ENCODE results near the gene PRG3.

The PRG3 gene

GRCh38 chr11:57335343-57336110 is 45.4 kb downstream of the PRG3 start, which contains the start of gene SSRP1:
TSS of gene SSRP1 (minus strand) at chr11:57335892. CDS start at chr11:57335121, 771 bp downstream.
- TF ChIP-seq POLR2AphosphoS5 (IDR thresholded peaks at IDR 0.05; ENCODE audit: low read depth, low read length) = peak; percentile 80; the same call in 1 of the 2 replicates
- peak; percentile 98 for TF ChIP-seq TAF1 (IDR thresholded peaks at IDR 0.05; ENCODE audit: borderline replicate concordance, insufficient read depth, low read length)
- TF ChIP-seq REST (IDR thresholded peaks at IDR 0.05; ENCODE audit: insufficient read depth in 1 of 2, low read depth in 2 of 2, low read length in 2 of 2) = 0 out of 4 replicates have a peak, but pooled peaks have one; percentile 33 to 35
- peak; percentile 98 for TF ChIP-seq FOXP2 (optimal IDR thresholded peaks at IDR 0.05; ENCODE audit: borderline replicate concordance, extremely low read depth, extremely low read length, insufficient read depth)
- TF ChIP-seq SIN3A (IDR thresholded peaks at IDR 0.05; ENCODE audit: borderline replicate concordance, insufficient read depth, low read length) = peak; percentile 90; the same call in 1 of the 2 replicates

GRCh38 chr11:57335023-57335342 is 46.0 kb downstream of the PRG3 start:
- TF ChIP-seq TAF1 (IDR thresholded peaks at IDR 0.05; ENCODE audit: borderline replicate concordance, insufficient read depth, low read length) = no peak

DNA sequence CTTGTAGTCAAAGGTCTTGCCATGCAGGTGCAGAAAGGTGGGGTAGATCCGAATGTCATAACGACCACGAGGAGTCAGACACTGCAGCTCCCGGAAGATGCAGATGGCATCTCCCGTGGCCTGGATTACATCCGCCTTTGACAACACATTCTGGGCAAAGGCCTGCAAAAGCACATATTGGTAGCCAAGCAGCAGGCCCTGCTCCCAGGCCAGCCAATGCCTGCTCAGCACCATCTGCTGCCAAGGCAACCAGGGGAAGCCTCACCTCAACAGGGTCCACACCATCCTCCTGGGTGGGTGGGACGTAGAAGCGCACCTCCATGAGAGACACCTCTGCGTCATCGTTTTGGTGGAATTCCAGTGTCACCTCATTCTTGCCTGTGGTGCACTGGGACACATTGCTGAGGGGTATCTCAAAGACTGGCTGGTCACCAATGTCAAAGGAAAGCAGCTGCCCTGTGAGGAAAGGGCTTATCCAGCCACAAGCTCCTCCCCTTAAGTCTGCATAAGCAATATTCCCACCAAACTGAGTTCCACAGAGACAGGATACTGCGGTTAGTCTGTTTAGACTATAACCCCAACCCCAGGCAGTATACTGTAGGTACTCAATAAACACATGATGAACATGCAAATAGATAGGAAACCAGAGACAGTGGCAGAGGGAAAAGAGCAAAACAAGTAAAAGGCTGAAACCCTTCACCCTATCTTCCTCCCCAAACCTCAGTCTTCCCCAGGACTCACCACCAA is 48.1 kb downstream of the PRG3 start:
- TF ChIP-seq SIN3A (IDR thresholded peaks at IDR 0.05; ENCODE audit: borderline replicate concordance, insufficient read depth, low read length) = no peak
- no peak for TF ChIP-seq POLR2AphosphoS5 (IDR thresholded peaks at IDR 0.05; ENCODE audit: low read depth, low read length)
- TF ChIP-seq REST (IDR thresholded peaks at IDR 0.05; ENCODE audit: insufficient read depth in 1 of 2, low read depth in 2 of 2, low read length in 2 of 2) = no peak
- no peak for TF ChIP-seq FOXP2 (optimal IDR thresholded peaks at IDR 0.05; ENCODE audit: borderline replicate concordance, extremely low read depth, extremely low read length, insufficient read depth)
- TF ChIP-seq TAF1 (IDR thresholded peaks at IDR 0.05; ENCODE audit: borderline replicate concordance, insufficient read depth, low read length) = no peak

DNA sequence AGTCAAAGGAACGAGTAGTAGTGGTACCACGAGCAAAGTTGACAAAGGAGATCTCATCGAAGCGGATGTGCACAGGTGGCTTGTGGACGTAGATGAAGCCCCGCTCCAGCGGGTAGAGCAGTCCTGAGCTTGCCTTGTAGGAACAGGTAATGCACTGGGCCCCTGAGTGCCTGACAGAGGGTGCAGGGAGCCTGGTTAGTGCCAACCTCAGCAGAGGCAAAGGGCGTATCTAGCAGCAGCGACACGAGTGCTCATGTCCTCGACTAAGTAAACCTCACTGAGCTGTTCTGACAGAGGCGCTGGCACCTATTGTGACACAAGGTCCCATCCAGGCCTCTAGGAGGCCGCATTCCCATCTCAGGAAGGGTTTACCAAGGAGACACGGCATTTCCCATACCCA is 49.2 kb downstream of the PRG3 start:
- no peak for TF ChIP-seq FOXP2 (optimal IDR thresholded peaks at IDR 0.05; ENCODE audit: borderline replicate concordance, extremely low read depth, extremely low read length, insufficient read depth)
- no peak for TF ChIP-seq SIN3A (IDR thresholded peaks at IDR 0.05; ENCODE audit: borderline replicate concordance, insufficient read depth, low read length)
- no peak for TF ChIP-seq REST (IDR thresholded peaks at IDR 0.05; ENCODE audit: insufficient read depth in 1 of 2, low read depth in 2 of 2, low read length in 2 of 2)
- no peak for TF ChIP-seq POLR2AphosphoS5 (IDR thresholded peaks at IDR 0.05; ENCODE audit: low read depth, low read length)
- TF ChIP-seq TAF1 (IDR thresholded peaks at IDR 0.05; ENCODE audit: borderline replicate concordance, insufficient read depth, low read length) = no peak

GRCh38 chr11:57330029-57330428 is 50.9 kb downstream of the PRG3 start:
- TF ChIP-seq POLR2AphosphoS5 (IDR thresholded peaks at IDR 0.05; ENCODE audit: low read depth, low read length) (no peak), FOXP2 (optimal IDR thresholded peaks at IDR 0.05; ENCODE audit: borderline replicate concordance, extremely low read depth, extremely low read length, insufficient read depth) (no peak), SIN3A (IDR thresholded peaks at IDR 0.05; ENCODE audit: borderline replicate concordance, insufficient read depth, low read length) (no peak), TAF1 (IDR thresholded peaks at IDR 0.05; ENCODE audit: borderline replicate concordance, insufficient read depth, low read length) (no peak), REST (IDR thresholded peaks at IDR 0.05; ENCODE audit: insufficient read depth in 1 of 2, low read depth in 2 of 2, low read length in 2 of 2) (no peak)
